Upper lobe of left lung (tissue), 6 donors: ENCODE measurements around the gene ANO3. TPM values are rescaled to one million over a fixed set of nuclear protein-coding genes. Genes with fewer than 3 reads are reported as not detected.

ENCODE experiments used
- ATAC-seq, 2 donors: fragments of 200-7000 bp; cut with Tn5 transposase; one replicate each; pipeline ENCODE4 v1.9.1; 2022; ENCODE audit warnings: mild to moderate bottlenecking in 2 of 2, moderate library complexity in 2 of 2; ENCODE audit not compliant: low FRiP score in 2 of 2
- DNase-seq, 2 donors: peaks; one replicate each; pipeline ENCODE4 v3.0.0-alpha.2; 2019 to 2020
- H3K27ac ChIP-seq, 4 donors: fragments of 200-600 bp; sonication (generic); one replicate each; pipeline ENCODE4 v1.5.1; 2016 to 2019
- H3K27me3 ChIP-seq, 4 donors: fragments of 200-600 bp; sonication (generic); one replicate each; pipeline ENCODE4 v1.5.1; 2017 to 2019
- H3K36me3 ChIP-seq, 4 donors: fragments of 200-600 bp; sonication (generic); one replicate each; pipeline ENCODE4 v1.5.1; 2016 to 2019
- H3K4me1 ChIP-seq, 4 donors: fragments of 200-600 bp; sonication (generic); one replicate each; pipeline ENCODE4 v1.5.1; 2018 to 2019
- H3K4me3 ChIP-seq, 4 donors: fragments of 200-600 bp; sonication (generic); one replicate each; pipeline ENCODE4 v1.5.1; 2017 to 2019; ENCODE audit warnings: mild to moderate bottlenecking in 2 of 4, moderate library complexity in 1 of 4
- H3K9me3 ChIP-seq, 4 donors: fragments of 200-600 bp; sonication (generic); one replicate each; pipeline ENCODE4 v1.5.1; 2018 to 2019
- CTCF ChIP-seq, 6 experiments: fragments of 450-650 bp in 4 of 6; fragments of 200-600 bp in 2 of 6; sonication (generic) in 2 of 6; IDR thresholded peaks; one replicate each; pipeline ENCODE4 v1.5.1; 2016 to 2019; ENCODE audit warnings: antibody characterized with exemption in 6 of 6
- EP300 ChIP-seq, 4 donors: sonication (generic); formaldehyde crosslinking; IDR thresholded peaks; one replicate each; pipeline ENCODE4 v1.5.1; 2017; ENCODE audit warnings: antibody characterized with exemption in 4 of 4, control low read depth in 2 of 4
- POLR2A ChIP-seq, 4 donors: fragments of 450-650 bp; IDR thresholded peaks; one replicate each; pipeline ENCODE4 v1.5.1; 2016 to 2017; ENCODE audit warnings: antibody characterized with exemption in 4 of 4, mild to moderate bottlenecking in 2 of 4
- POLR2AphosphoS5 ChIP-seq, 2 donors: sonication (generic); formaldehyde crosslinking; IDR thresholded peaks; one replicate each; pipeline ENCODE4 v1.5.1; 2017; ENCODE audit warnings: antibody characterized with exemption in 2 of 2
- WGBS, 2 donors: methylation state at CpG; one replicate each; pipeline ENCODE4 v1.1.5; 2017 to 2018; 5-methylcytosine and 5-hydroxymethylcytosine counted together
- total RNA-seq, 6 donors: library from RNA; depleted of rRNA in 4 of 6; stranded (reverse); fragments of >200 nt in 4 of 6; gene quantifications; one replicate each; pipeline versions ENCODE4 v1.1.0 to v1.2.1, GENCODE V29; 2016 to 2021
- donor health status: DM: no; HTN: no; CAD: no; lungs with moderate emphysema.
- donor health status: DM: no; HTN: yes; CAD: no; lungs with severe emphysema.

Gene ANO3
- total RNA-seq, 6 donors from 2014 or later: 0.30 to 0.57 (median 0.33) TPM; not detected in 1

- Histone ChIP-seq H3K36me3 (no peaks in the 10 kb centered on the region), H3K27ac (no peak overlapping the region), H3K4me1 (peaks cover 0 to 3% (median 0%) of the 10 kb centered on the region in 4 donors), H3K4me3 (no peak overlapping the region), H3K9me3 (no peaks in the 10 kb centered on the region), H3K27me3 (no peaks in the 10 kb centered on the region)
- ATAC-seq (no peak), DNase-seq (no peak)
- WGBS, 2 donors: 61 to 76% methylated on average over 1 of the region's 1 CpG
- TF ChIP-seq EP300 (IDR thresholded peaks at IDR 0.05) (no peak), POLR2A (IDR thresholded peaks at IDR 0.05) (no peak), CTCF (IDR thresholded peaks at IDR 0.05) (no peak)
These were observed 372.3 kb downstream of the ANO3 start for GRCh38 chr11:26704249-26704648.

- TF ChIP-seq POLR2A (IDR thresholded peaks at IDR 0.05): no peak
- Histone ChIP-seq H3K9me3 (no peaks in the 10 kb centered on the region), H3K27me3 (no peaks in the 10 kb centered on the region), H3K27ac (no peak overlapping the region), H3K36me3 (no peaks in the 10 kb centered on the region), H3K4me1 (peaks cover 0 to 3% (median 0%) of the 10 kb centered on the region in 4 donors), H3K4me3 (no peak overlapping the region)
- no peak for ATAC-seq
- 72 to 80% methylated on average over 1 of the region's 1 CpG for WGBS, 2 donors
- DNase-seq: no peak
These were observed 374.3 kb downstream of the ANO3 start for GRCh38 chr11:26706181-26706580.

- TF ChIP-seq POLR2A (IDR thresholded peaks at IDR 0.05): no peak
- no peak for TF ChIP-seq POLR2AphosphoS5 (IDR thresholded peaks at IDR 0.05)
- no peak for TF ChIP-seq EP300 (IDR thresholded peaks at IDR 0.05)
- no peak for TF ChIP-seq CTCF (IDR thresholded peaks at IDR 0.05)
- H3K27me3 ChIP-seq: no peaks in the 10 kb centered on the region
- H3K36me3 ChIP-seq: no peaks in the 10 kb centered on the region
- H3K4me1 ChIP-seq: peaks cover 0 to 3% (median 0%) of the 10 kb centered on the region in 4 donors
- DNase-seq: no peak
- H3K4me3 ChIP-seq: no peak overlapping the region
- no peak for ATAC-seq
- no peaks in the 10 kb centered on the region for H3K9me3 ChIP-seq
- WGBS, 2 donors: 31 to 44% methylated on average over 2 of the region's 2 CpGs
- no peak overlapping the region for H3K27ac ChIP-seq
These were observed 377.0 kb downstream of the ANO3 start for GRCh38 chr11:26708736-26709456.

- Histone ChIP-seq H3K4me3 (no peak overlapping the region), H3K9me3 (no peaks in the 10 kb centered on the region), H3K27me3 (no peaks in the 10 kb centered on the region), H3K36me3 (no peaks in the 10 kb centered on the region), H3K4me1 (no peaks in the 10 kb centered on the region), H3K27ac (no peak overlapping the region)
- ATAC-seq: no peak
- WGBS, 2 donors: 90 to 95% methylated on average over 2 of the region's 2 CpGs
- DNase-seq: no peak
- TF ChIP-seq POLR2A (IDR thresholded peaks at IDR 0.05) (no peak), CTCF (IDR thresholded peaks at IDR 0.05) (no peak), POLR2AphosphoS5 (IDR thresholded peaks at IDR 0.05) (no peak), EP300 (IDR thresholded peaks at IDR 0.05) (no peak)
These were observed 378.6 kb downstream of the ANO3 start for GRCh38 chr11:26710489-26710888.

GRCh38 chr11:26712497-26712896 is 380.6 kb downstream of the ANO3 start:
- Histone ChIP-seq H3K27ac (no peak overlapping the region), H3K36me3 (no peaks in the 10 kb centered on the region), H3K27me3 (no peaks in the 10 kb centered on the region), H3K9me3 (no peaks in the 10 kb centered on the region), H3K4me1 (no peaks in the 10 kb centered on the region), H3K4me3 (no peak overlapping the region)
- ATAC-seq: no peak
- no peak for DNase-seq
- WGBS, 2 donors: 35 to 41% methylated on average over 5 of the region's 5 CpGs
- TF ChIP-seq POLR2A (IDR thresholded peaks at IDR 0.05): no peak

Other genes with a start within 250 kb of the ANO3 start
- 10 to 100 TPM in 3 of 6 donors, 1 to 10 TPM in 3; 3.9 to 64.3 (median 13.3) TPM for gene MUC15, start 240.1 kb downstream of the ANO3 start, total RNA-seq